NCI-H2107 (cell line): ENCODE data around the gene GNA15.
"Not testable (repeated sequence)": the region's sequence is repeated elsewhere in the genome, so short reads cannot be mapped to it uniquely, and the experiment has no call there.

Experiments used
- DNase-seq: peaks from one replicate; lab custom pipeline; 2025; lab: John Stamatoyannopoulos, UW

GNA15 gene

GRCh38 chr19:3190921-3191805, 55.3 kb downstream of the GNA15 start:
- no peak for DNase-seq

GRCh38 chr19:3191806-3192104, 55.9 kb downstream of the GNA15 start:
- not testable (repeated sequence) for DNase-seq

- DNase-seq: no peak
These were observed 56.4 kb downstream of the GNA15 start for GRCh38 chr19:3192228-3192635.

- no peak for DNase-seq
These were observed 56.9 kb downstream of the GNA15 start for GRCh38 chr19:3192684-3193083.

GRCh38 chr19:3193256-3194105, 57.6 kb downstream of the GNA15 start:
- no peak for DNase-seq

GRCh38 chr19:3194106-3195087, 58.6 kb downstream of the GNA15 start:
- no peak for DNase-seq

GRCh38 chr19:3196064-3196932, 60.5 kb downstream of the GNA15 start:
- DNase-seq: no peak

GRCh38 chr19:3196933-3197205, 61.0 kb downstream of the GNA15 start:
- DNase-seq: no peak

GRCh38 chr19:3198901-3199700, 63.3 kb downstream of the GNA15 start:
- DNase-seq: no peak

GRCh38 chr19:3201072-3201700, 65.4 kb downstream of the GNA15 start:
- DNase-seq: no peak

GRCh38 chr19:3201911-3202310, 66.1 kb downstream of the GNA15 start:
- no peak for DNase-seq

GRCh38 chr19:3202346-3202745, 66.5 kb downstream of the GNA15 start:
- no peak for DNase-seq

- DNase-seq: not testable (repeated sequence)
These were observed 67.1 kb downstream of the GNA15 start for GRCh38 chr19:3202895-3203294.

GRCh38 chr19:3203805-3204645, 68.2 kb downstream of the GNA15 start:
- no peak for DNase-seq

GRCh38 chr19:3204646-3205275, 68.9 kb downstream of the GNA15 start:
- DNase-seq: no peak

GRCh38 chr19:3206216-3206953, 70.6 kb downstream of the GNA15 start:
- DNase-seq: no peak

GRCh38 chr19:3207461-3208242, 71.8 kb downstream of the GNA15 start:
- DNase-seq: no peak
